Measurements from ENCODE around the gene SGSH.

Gene SGSH

DNA sequence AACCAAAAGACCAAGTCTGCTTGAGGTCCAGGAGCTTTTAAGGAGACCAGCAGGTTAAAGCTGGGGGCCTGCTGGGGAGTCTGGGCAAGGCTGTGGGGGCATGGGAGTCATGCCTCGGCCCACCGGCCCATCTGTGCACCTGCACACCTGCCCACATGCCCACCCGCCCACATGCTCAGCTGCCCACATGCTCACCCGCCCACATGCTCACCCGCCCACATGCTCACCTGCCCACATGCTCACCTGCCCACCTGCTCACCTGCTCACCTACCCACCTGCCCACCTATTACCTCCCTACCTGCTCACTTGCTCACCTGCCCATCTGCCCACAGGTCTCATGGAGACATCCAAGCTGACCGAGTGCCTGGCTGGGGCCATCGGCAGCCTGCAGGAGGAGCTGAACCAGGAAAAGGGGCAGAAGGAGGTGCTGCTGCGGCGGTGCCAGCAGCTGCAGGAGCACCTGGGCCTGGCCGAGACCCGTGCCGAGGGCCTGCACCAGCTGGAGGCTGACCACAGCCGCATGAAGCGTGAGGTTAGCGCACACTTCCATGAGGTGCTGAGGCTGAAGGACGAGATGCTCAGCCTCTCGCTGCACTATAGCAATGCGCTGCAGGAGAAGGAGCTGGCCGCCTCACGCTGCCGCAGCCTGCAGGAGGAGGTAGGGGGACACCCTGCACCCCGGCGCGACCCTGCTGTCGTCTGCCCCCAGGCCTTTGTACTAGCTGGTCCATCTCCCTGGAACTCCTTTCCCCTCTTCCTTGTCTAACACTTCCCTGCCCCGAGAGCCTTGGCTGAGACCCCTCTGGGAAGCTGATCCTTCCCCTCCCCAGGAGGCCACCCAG, 36.3 kb downstream of the SGSH start:
- intact Hi-C loops (cut with DNase I; ENCODE audit: low total_unique reads) = no loop called here
- peaks cover 0 to 58% of the 10 kb centered on the region in 2 donors for H3K27me3 ChIP-seq
- H3K4me3 ChIP-seq = no peak overlapping the region
- no peak for DNase-seq
- no peak overlapping the region for H3K27ac ChIP-seq
- H3K9me3 ChIP-seq = no peaks in the 10 kb centered on the region
- TF ChIP-seq, protein P1, sequence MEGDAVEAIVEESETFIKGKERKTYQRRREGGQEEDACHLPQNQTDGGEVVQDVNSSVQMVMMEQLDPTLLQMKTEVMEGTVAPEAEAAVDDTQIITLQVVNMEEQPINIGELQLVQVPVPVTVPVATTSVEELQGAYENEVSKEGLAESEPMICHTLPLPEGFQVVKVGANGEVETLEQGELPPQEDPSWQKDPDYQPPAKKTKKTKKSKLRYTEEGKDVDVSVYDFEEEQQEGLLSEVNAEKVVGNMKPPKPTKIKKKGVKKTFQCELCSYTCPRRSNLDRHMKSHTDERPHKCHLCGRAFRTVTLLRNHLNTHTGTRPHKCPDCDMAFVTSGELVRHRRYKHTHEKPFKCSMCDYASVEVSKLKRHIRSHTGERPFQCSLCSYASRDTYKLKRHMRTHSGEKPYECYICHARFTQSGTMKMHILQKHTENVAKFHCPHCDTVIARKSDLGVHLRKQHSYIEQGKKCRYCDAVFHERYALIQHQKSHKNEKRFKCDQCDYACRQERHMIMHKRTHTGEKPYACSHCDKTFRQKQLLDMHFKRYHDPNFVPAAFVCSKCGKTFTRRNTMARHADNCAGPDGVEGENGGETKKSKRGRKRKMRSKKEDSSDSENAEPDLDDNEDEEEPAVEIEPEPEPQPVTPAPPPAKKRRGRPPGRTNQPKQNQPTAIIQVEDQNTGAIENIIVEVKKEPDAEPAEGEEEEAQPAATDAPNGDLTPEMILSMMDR (IDR thresholded peaks at IDR 0.05) = no peak
- H3K4me1 ChIP-seq = peaks cover 0 to 5% (median 4%) of the 10 kb centered on the region in 4 donors
- H3K36me3 ChIP-seq = no peaks in the 10 kb centered on the region

DNA sequence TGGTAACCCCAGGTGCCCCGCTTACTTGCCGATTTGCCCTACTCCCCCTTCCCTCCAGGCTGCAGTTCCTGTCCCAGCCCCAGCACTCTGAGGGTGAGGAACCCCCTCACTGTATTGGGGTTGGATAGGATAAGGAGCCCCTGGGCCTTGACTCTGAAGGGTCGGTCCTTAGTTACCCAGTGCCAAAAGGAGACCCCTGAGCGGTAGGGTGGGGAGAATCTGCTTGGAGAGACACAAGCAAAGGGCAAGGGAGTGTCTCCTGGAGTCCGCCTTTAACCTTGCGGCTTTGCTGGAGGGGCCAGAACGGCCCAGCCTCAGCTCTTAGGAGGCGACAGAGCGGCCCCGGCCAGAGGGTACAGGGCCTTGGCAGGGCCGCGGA, 37.3 kb downstream of the SGSH start:
- H3K27ac ChIP-seq = no peak overlapping the region
- H3K9me3 ChIP-seq = no peaks in the 10 kb centered on the region
- peaks cover 0 to 4% (median 3%) of the 10 kb centered on the region in 4 donors for H3K4me1 ChIP-seq
- no peak for DNase-seq
- peaks cover 0 to 52% of the 10 kb centered on the region in 2 donors for H3K27me3 ChIP-seq
- TF ChIP-seq, protein P1 (IDR thresholded peaks at IDR 0.05) = no peak
- intact Hi-C loops (cut with DNase I; ENCODE audit: low total_unique reads) = no loop called here
- H3K36me3 ChIP-seq = no peaks in the 10 kb centered on the region
- H3K4me3 ChIP-seq = no peak overlapping the region

DNA sequence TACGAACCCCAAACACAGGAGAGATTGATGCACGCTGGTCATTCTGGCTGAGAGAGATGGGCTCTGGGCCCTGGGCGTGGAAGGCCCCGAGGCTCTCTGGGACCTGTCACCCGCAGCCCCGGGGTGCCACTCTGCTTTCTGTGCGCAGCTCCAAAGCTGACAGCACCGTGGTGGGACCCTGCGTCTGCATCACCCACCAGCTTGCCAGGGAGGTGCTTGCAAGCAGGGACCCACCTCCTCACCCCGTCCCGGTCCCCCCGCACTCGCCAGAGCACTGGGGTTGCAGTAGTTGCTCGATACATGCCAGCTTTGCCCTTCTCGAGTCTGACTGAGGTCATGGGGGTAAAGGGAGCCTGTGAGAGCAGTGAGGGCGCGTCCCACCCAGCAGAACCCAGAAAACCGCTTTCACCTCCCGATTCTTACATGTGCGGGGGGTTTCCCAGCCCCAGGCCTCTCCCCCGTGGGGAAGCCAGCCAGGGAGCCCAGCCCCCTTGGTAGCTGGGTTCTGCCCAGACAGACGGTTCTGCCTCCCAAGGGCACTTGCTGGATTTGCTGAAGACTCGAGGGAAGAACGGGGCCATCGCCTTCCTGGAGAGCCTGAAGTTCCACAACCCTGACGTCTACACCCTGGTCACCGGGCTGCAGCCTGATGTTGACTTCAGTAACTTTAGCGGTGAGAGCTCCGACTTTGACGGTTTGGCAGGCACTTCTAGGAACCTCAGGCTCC, 37.9 kb downstream of the SGSH start:
- Histone ChIP-seq H3K4me3 (no peak overlapping the region), H3K36me3 (no peaks in the 10 kb centered on the region), H3K27me3 (peaks cover 0 to 48% of the 10 kb centered on the region in 2 donors), H3K9me3 (no peaks in the 10 kb centered on the region), H3K27ac (no peak overlapping the region), H3K4me1 (no peaks in the 10 kb centered on the region)
- TF ChIP-seq, protein P1 (IDR thresholded peaks at IDR 0.05) = no peak
- no peak for DNase-seq
- intact Hi-C loops (cut with DNase I; ENCODE audit: low total_unique reads) = no loop called here

DNA sequence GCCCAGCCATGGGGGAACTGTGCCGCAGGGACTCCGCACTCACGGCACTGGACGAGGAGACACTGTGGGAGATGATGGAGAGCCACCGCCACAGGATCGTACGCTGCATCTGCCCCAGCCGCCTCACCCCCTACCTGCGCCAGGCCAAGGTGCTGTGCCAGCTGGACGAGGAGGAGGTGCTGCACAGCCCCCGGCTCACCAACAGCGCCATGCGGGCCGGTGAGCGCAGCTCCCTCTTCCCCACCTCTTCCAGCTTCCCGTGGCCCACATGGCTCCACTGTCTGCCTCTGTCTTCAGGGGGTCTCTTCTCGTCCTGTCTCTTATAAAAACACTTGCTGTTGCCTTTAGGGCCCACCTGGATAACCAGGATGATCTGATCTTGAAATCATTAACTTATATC, 38.7 kb downstream of the SGSH start:
- H3K36me3 ChIP-seq = no peaks in the 10 kb centered on the region
- H3K4me3 ChIP-seq = no peak overlapping the region
- intact Hi-C loops (cut with DNase I; ENCODE audit: low total_unique reads) = no loop called here
- H3K27me3 ChIP-seq = peaks cover 0 to 51% of the 10 kb centered on the region in 2 donors
- TF ChIP-seq, protein P1 (IDR thresholded peaks at IDR 0.05) = no peak
- H3K9me3 ChIP-seq = no peaks in the 10 kb centered on the region
- H3K27ac ChIP-seq = no peak overlapping the region
- no peaks in the 10 kb centered on the region for H3K4me1 ChIP-seq
- no peak for DNase-seq

DNA sequence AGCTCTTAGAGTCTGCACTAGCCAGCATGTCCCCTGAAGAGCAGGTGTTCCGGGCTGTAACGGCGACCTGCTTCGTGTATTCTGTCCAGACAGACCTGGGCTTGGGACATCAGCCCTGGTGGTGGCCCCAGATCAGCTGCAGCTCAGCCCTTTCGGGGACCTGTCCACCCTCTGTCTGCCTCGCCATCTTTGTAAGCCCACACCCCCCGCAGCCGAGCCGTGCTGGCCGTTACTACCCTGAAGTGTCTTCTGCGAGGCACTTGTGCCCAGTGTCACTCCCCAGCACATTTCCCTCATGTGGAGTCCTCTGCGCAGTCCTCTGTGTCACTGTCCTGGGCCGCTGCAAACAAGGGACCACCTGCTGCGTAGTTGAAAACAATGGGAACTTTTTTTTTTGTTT, 39.9 kb downstream of the SGSH start:
- H3K27me3 ChIP-seq = peaks cover 0 to 57% of the 10 kb centered on the region in 2 donors
- no peaks in the 10 kb centered on the region for H3K36me3 ChIP-seq
- H3K9me3 ChIP-seq = no peaks in the 10 kb centered on the region
- intact Hi-C loops (cut with DNase I; ENCODE audit: low total_unique reads) = no loop called here
- no peaks in the 10 kb centered on the region for H3K4me1 ChIP-seq
- H3K4me3 ChIP-seq = no peak overlapping the region
- TF ChIP-seq, protein P1 (IDR thresholded peaks at IDR 0.05) = no peak
- H3K27ac ChIP-seq = no peak overlapping the region
- no peak for DNase-seq

Measured in tibial artery (tissue), 4 donors.